Transverse colon (tissue), 4 donors: ENCODE data around the gene SLC2A5.

Experiments
- POLR2A ChIP-seq: fragments of 450-650 bp; IDR thresholded peaks from one replicate; pipeline ENCODE4 v1.6.1; 2016; ENCODE audit warnings: antibody characterized with exemption, mild to moderate bottlenecking, moderate library complexity
- POLR2AphosphoS5 ChIP-seq, 3 donors: sonication (generic); formaldehyde crosslinking; IDR thresholded peaks; one replicate each; pipeline ENCODE4 v1.6.1; 2016; ENCODE audit warnings: antibody characterized with exemption in 3 of 3
- TF ChIP-seq, protein P1 (sequence below), 5 experiments: fragments of 200-600 bp in 3 of 5; fragments of 450-650 bp in 2 of 5; sonication (generic) in 3 of 5; IDR thresholded peaks; 1 replicate in 2 of 5; 2 replicates in 3 of 5; pipeline ENCODE4 v1.5.1; 2016 to 2017; ENCODE audit warnings: antibody characterized with exemption in 5 of 5, inconsistent platforms in 3 of 5, mild to moderate bottlenecking in 2 of 5, moderate library complexity in 1 of 5

DNA sequence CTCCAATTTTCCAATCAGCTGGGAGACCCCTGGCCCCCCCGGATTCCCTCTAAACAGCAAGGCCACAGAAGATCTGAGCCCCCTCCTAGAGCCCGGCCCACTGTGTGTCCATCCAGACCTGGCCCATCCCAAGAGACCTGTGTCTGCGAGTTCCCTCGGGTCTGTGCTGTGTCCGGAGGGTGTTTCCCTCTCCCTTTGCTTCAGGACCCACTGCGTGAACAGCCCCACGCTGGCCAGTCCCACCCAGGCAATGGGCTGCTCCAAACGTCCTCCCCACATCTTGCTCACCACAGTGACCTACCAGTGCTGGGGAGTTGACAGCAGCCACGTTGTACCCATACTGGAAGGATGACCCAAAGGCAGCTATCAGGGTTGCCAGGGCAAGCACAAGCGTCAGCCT lies 11.6 kb downstream of the SLC2A5 start:
- TF ChIP-seq, protein P1, sequence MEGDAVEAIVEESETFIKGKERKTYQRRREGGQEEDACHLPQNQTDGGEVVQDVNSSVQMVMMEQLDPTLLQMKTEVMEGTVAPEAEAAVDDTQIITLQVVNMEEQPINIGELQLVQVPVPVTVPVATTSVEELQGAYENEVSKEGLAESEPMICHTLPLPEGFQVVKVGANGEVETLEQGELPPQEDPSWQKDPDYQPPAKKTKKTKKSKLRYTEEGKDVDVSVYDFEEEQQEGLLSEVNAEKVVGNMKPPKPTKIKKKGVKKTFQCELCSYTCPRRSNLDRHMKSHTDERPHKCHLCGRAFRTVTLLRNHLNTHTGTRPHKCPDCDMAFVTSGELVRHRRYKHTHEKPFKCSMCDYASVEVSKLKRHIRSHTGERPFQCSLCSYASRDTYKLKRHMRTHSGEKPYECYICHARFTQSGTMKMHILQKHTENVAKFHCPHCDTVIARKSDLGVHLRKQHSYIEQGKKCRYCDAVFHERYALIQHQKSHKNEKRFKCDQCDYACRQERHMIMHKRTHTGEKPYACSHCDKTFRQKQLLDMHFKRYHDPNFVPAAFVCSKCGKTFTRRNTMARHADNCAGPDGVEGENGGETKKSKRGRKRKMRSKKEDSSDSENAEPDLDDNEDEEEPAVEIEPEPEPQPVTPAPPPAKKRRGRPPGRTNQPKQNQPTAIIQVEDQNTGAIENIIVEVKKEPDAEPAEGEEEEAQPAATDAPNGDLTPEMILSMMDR (IDR thresholded peaks at IDR 0.05), result no peak
- TF ChIP-seq POLR2A (no peak), POLR2AphosphoS5 (IDR thresholded peaks at IDR 0.05) (no peak)
